Activated CD4-positive, alpha-beta T cell treated with anti-CD3 and anti-CD28 coated beads for 48 hours (primary cell): ENCODE results near the gene SLC25A14.
A peak's percentile ranks its signal among the peaks of the same experiment; 100 is the strongest.

Experiments
- DNase-seq: peaks from one replicate; pipeline ENCODE4 v3.0.0-alpha.2; 2020

Gene SLC25A14

GRCh38 chrX:130385520-130385919, 45.8 kb downstream of the SLC25A14 start, which contains the start of gene GPR119:
Gene GPR119, minus strand, starts transcription at chrX:130385674. Its CDS starts 227 bp downstream, at chrX:130385447.
- DNase-seq = no peak

GRCh38 chrX:130386408-130386808, 46.7 kb downstream of the SLC25A14 start:
- no peak for DNase-seq

DNA sequence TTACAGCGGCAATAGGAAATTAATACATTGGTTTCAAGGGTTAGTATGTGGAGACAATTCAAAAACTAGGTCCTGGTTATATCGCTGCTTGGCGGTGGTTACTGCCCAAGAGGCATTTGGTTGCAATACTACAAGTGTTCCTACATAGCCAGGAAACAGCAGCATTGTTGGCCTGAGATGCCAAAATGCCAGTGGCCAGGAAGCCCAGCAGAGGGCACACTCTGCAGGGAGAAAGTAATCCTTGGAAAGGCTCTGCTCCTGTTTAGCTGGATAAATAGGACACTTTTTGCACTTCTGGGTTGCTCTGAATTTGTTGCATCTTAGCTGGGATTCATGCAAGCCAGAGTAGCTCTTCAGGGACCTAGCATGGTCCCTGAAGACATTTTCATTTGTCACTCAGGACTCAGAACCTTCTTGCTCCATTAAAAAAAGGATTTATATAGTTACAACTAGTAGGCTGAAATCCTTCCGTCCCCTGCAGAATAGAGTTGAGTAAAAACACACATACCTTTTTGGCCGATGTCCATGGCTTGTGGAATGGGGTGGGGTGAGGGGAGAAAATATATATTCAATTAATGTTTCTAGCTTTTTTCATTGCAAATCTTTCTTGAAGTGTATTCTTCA, 53.8 kb downstream of the SLC25A14 start:
- peak; percentile 6 for DNase-seq

GRCh38 chrX:130395341-130395740, 55.6 kb downstream of the SLC25A14 start:
- no peak for DNase-seq

DNA sequence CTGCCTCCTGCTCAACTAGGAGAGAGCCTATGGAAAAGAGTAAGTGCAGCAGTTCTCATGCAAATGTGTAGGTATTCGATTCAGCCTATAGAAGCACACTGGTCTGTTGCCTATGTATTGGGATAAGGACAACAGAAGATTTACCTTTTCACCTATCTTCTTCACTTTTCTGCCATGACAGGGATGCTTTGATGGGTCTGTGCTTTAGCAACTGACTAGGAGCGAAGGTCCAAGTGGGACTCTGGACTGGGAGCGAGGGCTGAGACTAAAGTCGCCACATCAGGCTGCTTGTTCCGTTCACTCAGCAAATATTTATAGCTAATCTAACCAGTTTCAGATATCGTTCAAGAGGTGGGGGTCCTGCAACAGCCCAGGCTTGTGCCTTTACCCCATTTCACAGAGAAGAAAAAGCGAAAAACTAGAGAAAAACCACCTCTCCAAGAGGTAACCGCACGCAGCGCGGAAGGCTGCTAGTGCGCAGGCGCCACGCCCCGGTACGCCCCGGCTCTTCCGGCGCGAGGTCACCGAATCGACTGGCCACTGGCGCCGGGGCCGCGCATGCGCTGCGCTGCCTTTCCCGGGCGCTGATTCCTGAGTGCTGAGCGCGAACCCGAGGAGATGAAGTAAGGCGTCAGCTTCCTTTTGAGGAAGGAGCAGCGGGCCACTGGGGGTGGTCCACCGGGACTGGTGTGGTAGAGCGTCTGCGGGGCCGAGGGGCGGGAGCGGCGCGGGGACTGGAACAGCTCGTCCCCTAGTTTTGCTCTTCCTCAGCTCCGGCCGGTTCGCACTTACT, 61.9 kb downstream of the SLC25A14 start, which contains the start of gene RBMX2:
Gene RBMX2, plus strand, starts transcription at position 573 of the 793 bp plus-strand sequence. Its CDS starts 46 bp downstream, at position 619.
- DNase-seq = peak; percentile 71

GRCh38 chrX:130402208-130402684, 62.5 kb downstream of the SLC25A14 start:
- DNase-seq = no peak

- no peak for DNase-seq
Measured at GRCh38 chrX:130413415-130413814, 73.7 kb downstream of the SLC25A14 start.

DNA sequence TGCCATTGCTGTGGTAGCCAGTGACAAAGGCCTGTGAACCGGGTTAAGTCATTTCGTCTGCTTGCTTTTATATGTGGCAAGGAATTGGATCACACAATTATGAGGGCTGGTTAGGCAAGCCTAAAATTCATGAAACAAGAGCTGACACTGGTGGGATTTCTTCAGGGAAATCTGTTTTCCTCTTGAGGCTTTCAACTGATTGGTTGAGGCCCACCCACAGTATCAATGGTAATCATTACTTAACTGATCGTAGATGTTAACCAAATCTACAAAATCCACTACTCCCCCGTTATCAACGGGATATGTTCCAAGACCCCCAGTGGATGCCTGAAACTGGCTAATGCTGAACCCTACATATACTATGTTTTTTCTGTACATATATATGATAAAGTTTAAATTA, 75.1 kb downstream of the SLC25A14 start:
- DNase-seq = no peak

GRCh38 chrX:130415201-130415600, 75.5 kb downstream of the SLC25A14 start:
- DNase-seq = no peak

GRCh38 chrX:130416785-130417184, 77.1 kb downstream of the SLC25A14 start:
- no peak for DNase-seq

GRCh38 chrX:130418066-130418465, 78.3 kb downstream of the SLC25A14 start:
- DNase-seq = no peak

- no peak for DNase-seq
Measured at GRCh38 chrX:130418740-130419139, 79.0 kb downstream of the SLC25A14 start.

GRCh38 chrX:130419263-130419662, 79.5 kb downstream of the SLC25A14 start:
- no peak for DNase-seq
